Type B pancreatic cell (in vitro differentiated cells): ENCODE measurements around the gene ATP10D. TPM values are rescaled to one million over a fixed set of nuclear protein-coding genes. Genes with fewer than 3 reads are reported as not detected.

Experiments
- DNase-seq: peaks from one replicate; pipeline ENCODE4 v3.0.0; 2021; ENCODE audit warnings: mixed read lengths; ENCODE audit not compliant: unreplicated experiment; ENCODE audit errors: extremely low spot score
- H3K27ac Mint-ChIP-seq: 2 replicates; pipeline ENCODE4 v1.8.0; 2021; ENCODE audit warnings: mild to moderate bottlenecking, mixed read lengths
- H3K27me3 Mint-ChIP-seq: 2 replicates; pipeline ENCODE4 v1.8.0; 2021; ENCODE audit warnings: mixed read lengths
- H3K36me3 Mint-ChIP-seq: 2 replicates; pipeline ENCODE4 v1.8.0; 2021; ENCODE audit warnings: mixed read lengths
- H3K4me1 Mint-ChIP-seq: one replicate; pipeline ENCODE4 v1.8.0; 2021; ENCODE audit warnings: mixed read lengths; ENCODE audit not compliant: unreplicated experiment
- H3K4me3 Mint-ChIP-seq: 2 replicates; pipeline ENCODE4 v1.8.0; 2021; ENCODE audit warnings: mild to moderate bottlenecking, mixed read lengths
- H3K9me3 Mint-ChIP-seq: 2 replicates; pipeline ENCODE4 v1.8.0; 2021; ENCODE audit warnings: mixed read lengths
- long read RNA-seq: library from polyadenylated mRNA; unstranded; transcript quantifications from one replicate; pipeline ENCODE4 v2.0.0, GENCODE V29; 2020
- total RNA-seq: library from RNA; stranded (reverse); gene quantifications from 2 replicates; pipeline ENCODE4 v1.2.1, GENCODE V29; 2021; ENCODE audit warnings: low replicate concordance
- TF ChIP-seq, protein P1 (sequence below): fragments of 200-600 bp; sonication (generic); conservative IDR thresholded peaks from 2 replicates; pipeline ENCODE4 v1.5.0; 2021; ENCODE audit warnings: antibody characterized with exemption, mild to moderate bottlenecking

ATP10D gene
- total RNA-seq, result 17.1 and 33.5 TPM in 2 replicates
- long read RNA-seq, partial matches to known transcripts, result 3 of 11 reads
- long read RNA-seq, other reads (novel, unspliced or antisense), result 8 of 11 reads

DNA sequence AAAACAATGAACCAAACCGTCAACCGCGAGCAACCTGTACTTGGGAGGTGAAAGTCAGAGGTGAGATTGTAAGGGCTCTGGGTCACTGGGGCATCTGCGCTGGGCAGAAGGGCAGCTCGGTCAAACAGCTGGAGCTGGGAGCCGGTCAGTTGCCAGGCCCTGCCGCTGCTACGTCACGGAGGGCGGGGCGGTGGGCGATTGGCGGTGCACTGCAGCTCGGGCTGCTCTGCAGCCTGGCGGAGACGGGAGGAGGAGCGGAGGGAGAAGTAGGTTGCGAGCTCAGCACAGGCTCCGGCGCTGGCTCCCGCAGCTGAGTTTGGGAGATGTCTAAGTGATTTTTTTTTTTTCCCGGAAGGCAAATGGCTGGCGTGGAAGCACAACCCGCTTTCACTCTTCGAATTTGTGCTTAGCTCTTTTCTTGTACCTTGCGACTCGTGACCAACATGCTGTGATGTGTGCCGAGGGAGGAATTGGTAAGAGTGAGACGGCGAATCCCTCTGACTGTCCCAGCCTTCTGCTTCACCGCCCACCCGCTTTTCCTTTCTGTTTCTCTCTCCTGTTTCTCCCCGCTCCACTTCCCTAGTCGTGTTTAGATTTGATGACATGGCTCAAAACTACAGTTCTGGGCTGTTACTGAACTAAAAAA, at the start of gene ATP10D:
TSS of gene ATP10D (plus strand) at position 229 of the 646 bp plus-strand sequence. CDS start 27,266 bp downstream, outside the sequence.
- Mint-ChIP-seq H3K27me3 (no peaks in the 10 kb centered on the region), H3K27ac (peak within 1 kb of the TSS; percentile 98)

DNA sequence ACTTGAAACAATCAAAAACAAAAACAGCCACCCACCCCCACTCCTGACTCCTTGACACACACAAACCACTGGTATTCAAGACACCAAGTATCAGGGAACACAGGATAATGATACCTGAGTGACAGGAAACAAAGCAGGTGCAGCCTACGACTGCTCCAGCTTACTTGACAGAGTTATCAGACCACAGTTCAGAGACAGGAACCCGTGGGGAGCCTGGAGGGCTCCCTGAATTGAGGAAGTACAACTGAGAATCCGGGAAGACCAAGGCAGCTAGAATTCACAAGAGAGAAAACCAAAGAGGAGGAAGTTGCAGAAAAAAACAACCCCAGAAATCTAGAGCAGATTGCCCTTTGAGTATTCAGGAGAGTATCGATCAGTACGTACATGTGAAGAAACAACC, 42.1 kb upstream of the ATP10D start:
- H3K27ac Mint-ChIP-seq, result no peak overlapping the region
- H3K9me3 Mint-ChIP-seq, result no peaks in the 10 kb centered on the region
- no peaks in the 10 kb centered on the region for H3K4me1 Mint-ChIP-seq
- no peaks in the 10 kb centered on the region for H3K36me3 Mint-ChIP-seq
- TF ChIP-seq, protein P1, sequence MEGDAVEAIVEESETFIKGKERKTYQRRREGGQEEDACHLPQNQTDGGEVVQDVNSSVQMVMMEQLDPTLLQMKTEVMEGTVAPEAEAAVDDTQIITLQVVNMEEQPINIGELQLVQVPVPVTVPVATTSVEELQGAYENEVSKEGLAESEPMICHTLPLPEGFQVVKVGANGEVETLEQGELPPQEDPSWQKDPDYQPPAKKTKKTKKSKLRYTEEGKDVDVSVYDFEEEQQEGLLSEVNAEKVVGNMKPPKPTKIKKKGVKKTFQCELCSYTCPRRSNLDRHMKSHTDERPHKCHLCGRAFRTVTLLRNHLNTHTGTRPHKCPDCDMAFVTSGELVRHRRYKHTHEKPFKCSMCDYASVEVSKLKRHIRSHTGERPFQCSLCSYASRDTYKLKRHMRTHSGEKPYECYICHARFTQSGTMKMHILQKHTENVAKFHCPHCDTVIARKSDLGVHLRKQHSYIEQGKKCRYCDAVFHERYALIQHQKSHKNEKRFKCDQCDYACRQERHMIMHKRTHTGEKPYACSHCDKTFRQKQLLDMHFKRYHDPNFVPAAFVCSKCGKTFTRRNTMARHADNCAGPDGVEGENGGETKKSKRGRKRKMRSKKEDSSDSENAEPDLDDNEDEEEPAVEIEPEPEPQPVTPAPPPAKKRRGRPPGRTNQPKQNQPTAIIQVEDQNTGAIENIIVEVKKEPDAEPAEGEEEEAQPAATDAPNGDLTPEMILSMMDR, result no peak
- H3K4me3 Mint-ChIP-seq, result no peak overlapping the region
- DNase-seq, result no peak
- H3K27me3 Mint-ChIP-seq, result no peaks in the 10 kb centered on the region

More for the DNA sequence above, at the start of gene ATP10D:
- TF ChIP-seq, protein P1, result peak; percentile 46
- DNase-seq, result peak; percentile 93
- no peaks in the 10 kb centered on the region for H3K9me3 Mint-ChIP-seq
- H3K4me1 Mint-ChIP-seq, result peaks cover 16% of the 10 kb centered on the region
- H3K36me3 Mint-ChIP-seq, result no peaks in the 10 kb centered on the region
- peak within 1 kb of the TSS; percentile 99 for H3K4me3 Mint-ChIP-seq

DNA sequence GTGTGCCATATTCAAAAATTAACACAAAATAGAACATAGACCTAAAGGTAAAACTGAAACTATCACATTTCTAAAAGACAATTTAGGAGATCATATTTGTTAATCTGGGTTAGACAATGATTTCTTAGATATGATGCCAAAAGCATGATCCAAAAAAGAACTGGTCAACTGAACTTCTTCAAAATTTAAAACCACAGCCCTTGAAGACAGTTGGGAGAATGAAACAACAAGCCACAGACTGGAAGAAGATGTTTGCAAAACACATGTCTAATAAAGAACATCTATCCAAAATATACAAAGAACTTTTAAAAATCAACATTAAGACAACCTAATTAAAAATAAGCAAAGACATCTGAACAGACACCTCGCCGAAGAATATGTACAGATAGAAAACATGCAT, 41.0 kb upstream of the ATP10D start:
- no peak overlapping the region for H3K4me3 Mint-ChIP-seq
- TF ChIP-seq, protein P1, result no peak

DNA sequence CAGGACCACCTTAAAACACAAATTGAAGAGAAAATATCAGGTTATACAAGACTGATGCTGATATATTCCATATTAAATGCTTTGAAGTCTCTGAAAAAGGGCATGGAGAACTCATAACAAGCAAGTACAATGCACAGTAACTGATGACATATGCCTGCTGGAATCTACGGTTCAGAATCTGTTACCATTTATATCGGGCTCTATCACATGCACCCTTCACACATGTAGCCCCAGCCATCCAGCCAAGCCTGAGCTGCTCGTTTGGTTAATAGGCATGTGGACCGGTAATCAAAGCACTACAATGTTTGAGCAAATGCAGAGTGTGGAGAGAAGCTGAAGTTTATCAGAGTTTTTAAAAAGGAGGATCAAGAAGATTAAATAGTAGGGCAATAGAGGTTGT, 33.4 kb upstream of the ATP10D start:
- peaks cover 5% of the 10 kb centered on the region for H3K4me1 Mint-ChIP-seq
- no peaks in the 10 kb centered on the region for H3K27me3 Mint-ChIP-seq
- H3K27ac Mint-ChIP-seq, result no peak overlapping the region
- H3K4me3 Mint-ChIP-seq, result no peak overlapping the region
- no peak for DNase-seq
- TF ChIP-seq, protein P1, result no peak
- H3K36me3 Mint-ChIP-seq, result peaks cover 30% of the 10 kb centered on the region
- no peaks in the 10 kb centered on the region for H3K9me3 Mint-ChIP-seq

More for the DNA sequence above, 41.0 kb upstream of the ATP10D start:
- no peak for DNase-seq
- H3K4me1 Mint-ChIP-seq, result no peaks in the 10 kb centered on the region
- H3K9me3 Mint-ChIP-seq, result no peaks in the 10 kb centered on the region
- H3K27me3 Mint-ChIP-seq, result no peaks in the 10 kb centered on the region
- no peaks in the 10 kb centered on the region for H3K36me3 Mint-ChIP-seq
- H3K27ac Mint-ChIP-seq, result no peak overlapping the region

DNA sequence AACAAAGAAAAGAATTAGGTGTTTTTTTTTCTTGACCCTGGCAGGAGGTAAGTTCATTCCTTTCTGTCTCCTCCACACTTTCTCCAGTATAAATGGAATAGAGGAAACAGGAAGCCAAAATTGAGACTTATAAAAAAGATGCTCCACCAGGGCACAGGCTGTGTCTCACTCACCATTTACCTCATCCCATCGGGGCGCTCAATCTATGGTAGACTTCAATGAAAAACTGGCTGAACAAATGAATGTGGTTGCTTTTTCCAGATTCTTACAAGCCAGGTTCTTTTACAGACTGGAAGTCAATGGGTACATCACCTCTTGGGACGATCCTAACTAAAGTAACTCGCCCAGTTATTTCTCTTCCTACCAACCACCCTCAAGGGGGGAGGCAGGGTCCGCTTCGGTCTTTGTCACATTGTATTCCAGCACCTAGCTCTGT, 22.3 kb upstream of the ATP10D start:
- Mint-ChIP-seq H3K27ac (peak overlapping the region; percentile 71), H3K36me3 (peaks cover 16% of the 10 kb centered on the region), H3K4me3 (peak overlapping the region; percentile 91), H3K9me3 (no peaks in the 10 kb centered on the region), H3K27me3 (no peaks in the 10 kb centered on the region), H3K4me1 (peaks cover 14% of the 10 kb centered on the region)
- no peak for DNase-seq
- TF ChIP-seq, protein P1, result no peak
